GM21423 (cell line): ENCODE results near the gene NPLOC4.

Experiments
- ATAC-seq: cut with Tn5 transposase; IDR thresholded peaks from one replicate; pipeline ENCODE4 v1.9.1; 2021; ENCODE audit warnings: mild to moderate bottlenecking, moderate library complexity; ENCODE audit not compliant: unreplicated experiment

NPLOC4 gene

GRCh38 chr17:81664051-81664470 is 27.1 kb upstream of the NPLOC4 start:
- no peak for ATAC-seq

- ATAC-seq, result no peak
Measured at GRCh38 chr17:81662002-81662401, 25.1 kb upstream of the NPLOC4 start.

GRCh38 chr17:81660441-81660840 is 23.5 kb upstream of the NPLOC4 start:
- ATAC-seq, result no peak

GRCh38 chr17:81659038-81659437 is 22.1 kb upstream of the NPLOC4 start:
- ATAC-seq, result no peak

GRCh38 chr17:81656835-81657234 is 19.9 kb upstream of the NPLOC4 start:
- ATAC-seq, result no peak

- no peak for ATAC-seq
Measured at GRCh38 chr17:81656118-81656743, 19.3 kb upstream of the NPLOC4 start, which contains the start of gene PDE6G. TSS of gene PDE6G (minus strand) at chr17:81656542. CDS start at chr17:81653305, 3,237 bp downstream.

- ATAC-seq, result no peak
Measured at GRCh38 chr17:81655378-81656117, 18.6 kb upstream of the NPLOC4 start.

GRCh38 chr17:81652906-81653771 is 16.2 kb upstream of the NPLOC4 start:
- no peak for ATAC-seq

GRCh38 chr17:81651692-81652091 is 14.8 kb upstream of the NPLOC4 start:
- no peak for ATAC-seq

GRCh38 chr17:81650951-81651350 is 14.0 kb upstream of the NPLOC4 start:
- no peak for ATAC-seq

GRCh38 chr17:81648707-81649085 is 11.8 kb upstream of the NPLOC4 start:
- ATAC-seq, result no peak

GRCh38 chr17:81648013-81648706 is 11.2 kb upstream of the NPLOC4 start:
- ATAC-seq, result no peak

- ATAC-seq, result no peak
Measured at GRCh38 chr17:81647640-81648012, 10.7 kb upstream of the NPLOC4 start.

- ATAC-seq, result no peak
Measured at GRCh38 chr17:81646869-81647600, 10.1 kb upstream of the NPLOC4 start.

- no peak for ATAC-seq
Measured at GRCh38 chr17:81644976-81645952, 8.4 kb upstream of the NPLOC4 start.

- ATAC-seq, result no peak
Measured at GRCh38 chr17:81644496-81644895, 7.6 kb upstream of the NPLOC4 start.

- no peak for ATAC-seq
Measured at GRCh38 chr17:81641825-81642489, 5.0 kb upstream of the NPLOC4 start.

- no peak for ATAC-seq
Measured at GRCh38 chr17:81640011-81640410, 3.1 kb upstream of the NPLOC4 start.

GRCh38 chr17:81638683-81639082 is 1.8 kb upstream of the NPLOC4 start:
- ATAC-seq, result no peak
